ENCODE data around the gene CHRDL2.

Gene CHRDL2

GRCh38 chr11:74770456-74770855, 39.2 kb upstream of the CHRDL2 start:
- TF ChIP-seq SIN3A (IDR thresholded peaks at IDR 0.05; ENCODE audit: borderline replicate concordance, insufficient read depth, low read length) = no peak
- TF ChIP-seq TAF1 (IDR thresholded peaks at IDR 0.05; ENCODE audit: borderline replicate concordance, insufficient read depth, low read length) = no peak
- TF ChIP-seq POLR2AphosphoS5 (IDR thresholded peaks at IDR 0.05; ENCODE audit: low read depth, low read length) = no peak
- no peak for TF ChIP-seq FOXP2 (optimal IDR thresholded peaks at IDR 0.05; ENCODE audit: borderline replicate concordance, extremely low read depth, extremely low read length, insufficient read depth)
- TF ChIP-seq REST (IDR thresholded peaks at IDR 0.05; ENCODE audit: insufficient read depth in 1 of 2, low read depth in 2 of 2, low read length in 2 of 2) = no peak

- TF ChIP-seq TAF1 (IDR thresholded peaks at IDR 0.05; ENCODE audit: borderline replicate concordance, insufficient read depth, low read length) (no peak), SIN3A (IDR thresholded peaks at IDR 0.05; ENCODE audit: borderline replicate concordance, insufficient read depth, low read length) (no peak), REST (IDR thresholded peaks at IDR 0.05; ENCODE audit: insufficient read depth in 1 of 2, low read depth in 2 of 2, low read length in 2 of 2) (no peak), FOXP2 (optimal IDR thresholded peaks at IDR 0.05; ENCODE audit: borderline replicate concordance, extremely low read depth, extremely low read length, insufficient read depth) (no peak), POLR2AphosphoS5 (IDR thresholded peaks at IDR 0.05; ENCODE audit: low read depth, low read length) (no peak)
Observed at GRCh38 chr11:74769055-74769707, 38.0 kb upstream of the CHRDL2 start.

- TF ChIP-seq FOXP2 (optimal IDR thresholded peaks at IDR 0.05; ENCODE audit: borderline replicate concordance, extremely low read depth, extremely low read length, insufficient read depth) (no peak), SIN3A (IDR thresholded peaks at IDR 0.05; ENCODE audit: borderline replicate concordance, insufficient read depth, low read length) (no peak)
Observed at GRCh38 chr11:74766905-74767304, 35.7 kb upstream of the CHRDL2 start.

- TF ChIP-seq POLR2AphosphoS5 (IDR thresholded peaks at IDR 0.05; ENCODE audit: low read depth, low read length) (no peak), TAF1 (IDR thresholded peaks at IDR 0.05; ENCODE audit: borderline replicate concordance, insufficient read depth, low read length) (no peak), FOXP2 (optimal IDR thresholded peaks at IDR 0.05; ENCODE audit: borderline replicate concordance, extremely low read depth, extremely low read length, insufficient read depth) (no peak), REST (IDR thresholded peaks at IDR 0.05; ENCODE audit: insufficient read depth in 1 of 2, low read depth in 2 of 2, low read length in 2 of 2) (no peak), SIN3A (IDR thresholded peaks at IDR 0.05; ENCODE audit: borderline replicate concordance, insufficient read depth, low read length) (no peak)
Observed at GRCh38 chr11:74756571-74756970, 25.3 kb upstream of the CHRDL2 start.

- TF ChIP-seq TAF1 (IDR thresholded peaks at IDR 0.05; ENCODE audit: borderline replicate concordance, insufficient read depth, low read length) (no peak), FOXP2 (optimal IDR thresholded peaks at IDR 0.05; ENCODE audit: borderline replicate concordance, extremely low read depth, extremely low read length, insufficient read depth) (no peak), SIN3A (IDR thresholded peaks at IDR 0.05; ENCODE audit: borderline replicate concordance, insufficient read depth, low read length) (no peak), REST (IDR thresholded peaks at IDR 0.05; ENCODE audit: insufficient read depth in 1 of 2, low read depth in 2 of 2, low read length in 2 of 2) (no peak), POLR2AphosphoS5 (IDR thresholded peaks at IDR 0.05; ENCODE audit: low read depth, low read length) (no peak)
Observed at GRCh38 chr11:74755395-74755995, 24.3 kb upstream of the CHRDL2 start.

Measured in PFSK-1 (cell line).